Forelimb muscle (tissue), 1 donor: ENCODE data around the gene ADRB1. TPM values are rescaled to one million over a fixed set of nuclear protein-coding genes. Genes with fewer than 3 reads are reported as not detected.

Experiments
- DNase-seq: peaks from one replicate; pipeline ENCODE4 v3.0.0-alpha.2; 2013; ENCODE audit warnings: low read depth
- polyA plus RNA-seq: library from polyadenylated mRNA; unstranded; fragments of 120-200 nt; gene quantifications from one replicate; pipeline ENCODE4 v1.2.1, GENCODE V29; 2013; ENCODE audit not compliant: insufficient read length

Gene ADRB1
- polyA plus RNA-seq, 1 donor: 0.05 TPM

GRCh38 chr10:114026189-114027040 is 17.3 kb upstream of the ADRB1 start:
- no peak for DNase-seq

GRCh38 chr10:114027041-114027394 is 16.6 kb upstream of the ADRB1 start:
- DNase-seq: no peak

GRCh38 chr10:114027951-114028350 is 15.7 kb upstream of the ADRB1 start:
- no peak for DNase-seq

GRCh38 chr10:114028425-114028824 is 15.2 kb upstream of the ADRB1 start:
- DNase-seq: no peak

GRCh38 chr10:114029655-114030054 is 14.0 kb upstream of the ADRB1 start:
- no peak for DNase-seq

- no peak for DNase-seq
Measured at GRCh38 chr10:114030140-114030539, 13.5 kb upstream of the ADRB1 start.

- no peak for DNase-seq
Measured at GRCh38 chr10:114031073-114031972, 12.3 kb upstream of the ADRB1 start.

GRCh38 chr10:114033566-114033965 is 10.1 kb upstream of the ADRB1 start:
- no peak for DNase-seq

GRCh38 chr10:114034923-114035645 is 8.6 kb upstream of the ADRB1 start:
- no peak for DNase-seq

GRCh38 chr10:114035791-114036190 is 7.9 kb upstream of the ADRB1 start:
- DNase-seq: no peak

- no peak for DNase-seq
Measured at GRCh38 chr10:114038819-114039218, 4.8 kb upstream of the ADRB1 start.

- DNase-seq: no peak
Measured at GRCh38 chr10:114041166-114041565, 2.5 kb upstream of the ADRB1 start.

GRCh38 chr10:114042895-114043531 is 653 bp upstream of the ADRB1 start:
- DNase-seq: no peak

GRCh38 chr10:114044247-114045135 is 825 bp downstream of the ADRB1 start:
- no peak for DNase-seq

- DNase-seq: no peak
Measured at GRCh38 chr10:114045136-114046086, 1.7 kb downstream of the ADRB1 start.

- DNase-seq: no peak
Measured at GRCh38 chr10:114046087-114046458, 2.4 kb downstream of the ADRB1 start.

- DNase-seq: no peak
Measured at GRCh38 chr10:114048472-114048871, 4.8 kb downstream of the ADRB1 start.

GRCh38 chr10:114051714-114052113 is 8.0 kb downstream of the ADRB1 start:
- no peak for DNase-seq

GRCh38 chr10:114052255-114052654 is 8.6 kb downstream of the ADRB1 start:
- no peak for DNase-seq
